Activated T-helper 1 cell treated with anti-CD3 and anti-CD28 coated beads, Interleukin-12 subunit alpha, Interleukin-12 subunit beta, Interleukin-2, Interleukin-4 antibody, amounts not matched to agents 30 ng/mL and 10 ng/mL and 1 ng/mL, durations not matched to agents 14 hours and 24 hours and 36 hours (primary cell): ENCODE data around the gene TXNL1. TPM values are rescaled to one million over a fixed set of nuclear protein-coding genes. Genes with fewer than 3 reads are reported as not detected.
"Not testable (repeated sequence)": the region's sequence is repeated elsewhere in the genome, so short reads cannot be mapped to it uniquely, and the experiment has no call there.

Source experiments
- DNase-seq: peaks from one replicate; pipeline ENCODE4 v3.0.0; 2021; ENCODE audit warnings: low spot score
- H3K27ac Mint-ChIP-seq: one replicate; pipeline ENCODE4 v1.8.0; 2021; ENCODE audit warnings: mild to moderate bottlenecking, mixed read lengths
- H3K27me3 Mint-ChIP-seq: one replicate; pipeline ENCODE4 v1.8.0; 2022; ENCODE audit warnings: mild to moderate bottlenecking, moderate library complexity, mixed read lengths; ENCODE audit not compliant: insufficient read depth
- H3K36me3 Mint-ChIP-seq: one replicate; pipeline ENCODE4 v1.8.0; 2021; ENCODE audit warnings: low read depth, mixed read lengths
- H3K4me1 Mint-ChIP-seq: one replicate; pipeline ENCODE4 v1.8.0; 2021; ENCODE audit warnings: low read depth, mixed read lengths
- H3K4me3 Mint-ChIP-seq: one replicate; pipeline ENCODE4 v1.8.0; 2021; ENCODE audit warnings: mild to moderate bottlenecking, moderate library complexity, mixed read lengths
- H3K9me3 Mint-ChIP-seq: one replicate; pipeline ENCODE4 v1.8.0; 2021; ENCODE audit warnings: mixed read lengths
- intact Hi-C: fragments of 100-400 bp; cut with micrococcal nuclease; formaldehyde crosslinking; loops from one replicate; pipeline ENCODE4 v1.15.1; 2024
- total RNA-seq: library from RNA; stranded (reverse); gene quantifications from 2 replicates; pipeline ENCODE4 v1.2.3, GENCODE V29; 2022

TXNL1 gene
- total RNA-seq, 1 donor from 2014 or later, result 94.2 TPM

GRCh38 chr18:56575819-56576663 lies 62.4 kb downstream of the TXNL1 start:
- DNase-seq, result no peak

GRCh38 chr18:56574861-56575260 lies 63.5 kb downstream of the TXNL1 start:
- Mint-ChIP-seq H3K36me3 (no peaks in the 10 kb centered on the region), H3K9me3 (no peaks in the 10 kb centered on the region), H3K27ac (no peak overlapping the region), H3K4me1 (no peaks in the 10 kb centered on the region), H3K4me3 (no peak overlapping the region), H3K27me3 (peaks cover 16% of the 10 kb centered on the region)
- DNase-seq, result no peak
- intact Hi-C loops, result loop anchor here (10.0 kb wide), 1 partner anchor 1190 kb away; no protein-coding TSS in a partner anchor

More at GRCh38 chr18:56575819-56576663, 62.4 kb downstream of the TXNL1 start:
- H3K27ac Mint-ChIP-seq, result no peak overlapping the region
- intact Hi-C loops, result loop anchor here (1.0 to 10.0 kb wide), 4 partner anchors 1161 to 1341 kb away; no protein-coding TSS in a partner anchor
- no peak overlapping the region for H3K4me3 Mint-ChIP-seq
- H3K4me1 Mint-ChIP-seq, result no peaks in the 10 kb centered on the region
- peaks cover 11% of the 10 kb centered on the region for H3K27me3 Mint-ChIP-seq
- H3K36me3 Mint-ChIP-seq, result no peaks in the 10 kb centered on the region
- no peaks in the 10 kb centered on the region for H3K9me3 Mint-ChIP-seq

- not testable (repeated sequence) for DNase-seq, H3K4me3 Mint-ChIP-seq, H3K27ac Mint-ChIP-seq, H3K9me3 Mint-ChIP-seq, H3K4me1 Mint-ChIP-seq, H3K36me3 Mint-ChIP-seq, H3K27me3 Mint-ChIP-seq
- intact Hi-C loops, result loop anchor here (10.0 kb wide), 1 partner anchor 1187 kb away; no protein-coding TSS in a partner anchor
These were observed 66.1 kb downstream of the TXNL1 start for GRCh38 chr18:56572267-56572666.

GRCh38 chr18:56570978-56571377 lies 67.4 kb downstream of the TXNL1 start:
- H3K4me1 Mint-ChIP-seq, result no peaks in the 10 kb centered on the region
- no peaks in the 10 kb centered on the region for H3K9me3 Mint-ChIP-seq
- peaks cover 11% of the 10 kb centered on the region for H3K27me3 Mint-ChIP-seq
- no peaks in the 10 kb centered on the region for H3K36me3 Mint-ChIP-seq
- H3K4me3 Mint-ChIP-seq, result no peak overlapping the region
- intact Hi-C loops, result loop anchor here (10.0 kb wide), 1 partner anchor 1186 kb away; no protein-coding TSS in a partner anchor
- DNase-seq, result no peak
- no peak overlapping the region for H3K27ac Mint-ChIP-seq

GRCh38 chr18:56569416-56569815 lies 69.0 kb downstream of the TXNL1 start:
- Mint-ChIP-seq H3K9me3 (no peaks in the 10 kb centered on the region), H3K27ac (no peak overlapping the region), H3K4me1 (no peaks in the 10 kb centered on the region), H3K36me3 (no peaks in the 10 kb centered on the region), H3K27me3 (peaks cover 11% of the 10 kb centered on the region), H3K4me3 (no peak overlapping the region)
- intact Hi-C loops, result no loop called here
- no peak for DNase-seq

- no peaks in the 10 kb centered on the region for H3K9me3 Mint-ChIP-seq
- H3K4me1 Mint-ChIP-seq, result no peaks in the 10 kb centered on the region
- H3K27ac Mint-ChIP-seq, result no peak overlapping the region
- intact Hi-C loops, result no loop called here
- H3K4me3 Mint-ChIP-seq, result no peak overlapping the region
- peaks cover 11% of the 10 kb centered on the region for H3K27me3 Mint-ChIP-seq
- H3K36me3 Mint-ChIP-seq, result no peaks in the 10 kb centered on the region
- no peak for DNase-seq
These were observed 69.4 kb downstream of the TXNL1 start for GRCh38 chr18:56568986-56569385.

GRCh38 chr18:56565551-56566345 lies 72.6 kb downstream of the TXNL1 start:
- H3K4me1 Mint-ChIP-seq, result no peaks in the 10 kb centered on the region
- intact Hi-C loops, result no loop called here
- no peak overlapping the region for H3K27ac Mint-ChIP-seq
- H3K4me3 Mint-ChIP-seq, result no peak overlapping the region
- no peak for DNase-seq
- no peaks in the 10 kb centered on the region for H3K36me3 Mint-ChIP-seq
- no peaks in the 10 kb centered on the region for H3K9me3 Mint-ChIP-seq
- H3K27me3 Mint-ChIP-seq, result peaks cover 10% of the 10 kb centered on the region

GRCh38 chr18:56565046-56565445 lies 73.3 kb downstream of the TXNL1 start:
- Mint-ChIP-seq H3K27ac (no peak overlapping the region), H3K36me3 (no peaks in the 10 kb centered on the region)

GRCh38 chr18:56563568-56563967 lies 74.8 kb downstream of the TXNL1 start:
- H3K4me3 Mint-ChIP-seq, result no peak overlapping the region
- no peaks in the 10 kb centered on the region for H3K9me3 Mint-ChIP-seq
- H3K27ac Mint-ChIP-seq, result no peak overlapping the region
- H3K27me3 Mint-ChIP-seq, result peaks cover 10% of the 10 kb centered on the region
- no peaks in the 10 kb centered on the region for H3K36me3 Mint-ChIP-seq
- H3K4me1 Mint-ChIP-seq, result no peaks in the 10 kb centered on the region
- no peak for DNase-seq
- intact Hi-C loops, result no loop called here

More at GRCh38 chr18:56565046-56565445, 73.3 kb downstream of the TXNL1 start:
- DNase-seq, result no peak
- no peaks in the 10 kb centered on the region for H3K4me1 Mint-ChIP-seq
- no peak overlapping the region for H3K4me3 Mint-ChIP-seq
- H3K9me3 Mint-ChIP-seq, result no peaks in the 10 kb centered on the region
- peaks cover 8% of the 10 kb centered on the region for H3K27me3 Mint-ChIP-seq
- intact Hi-C loops, result no loop called here

- no peak overlapping the region for H3K4me3 Mint-ChIP-seq
- no peaks in the 10 kb centered on the region for H3K4me1 Mint-ChIP-seq
- H3K27ac Mint-ChIP-seq, result no peak overlapping the region
- intact Hi-C loops, result no loop called here
- peaks cover 10% of the 10 kb centered on the region for H3K27me3 Mint-ChIP-seq
- DNase-seq, result no peak
- H3K9me3 Mint-ChIP-seq, result no peaks in the 10 kb centered on the region
- no peaks in the 10 kb centered on the region for H3K36me3 Mint-ChIP-seq
These were observed 75.9 kb downstream of the TXNL1 start for GRCh38 chr18:56562479-56562878.

GRCh38 chr18:56560992-56561391 lies 77.4 kb downstream of the TXNL1 start:
- Mint-ChIP-seq H3K4me3 (no peak overlapping the region), H3K4me1 (no peaks in the 10 kb centered on the region)
- no peak for DNase-seq

GRCh38 chr18:56559044-56559443 lies 79.3 kb downstream of the TXNL1 start:
- H3K4me3 Mint-ChIP-seq, result no peak overlapping the region
- H3K36me3 Mint-ChIP-seq, result no peaks in the 10 kb centered on the region
- intact Hi-C loops, result no loop called here
- no peaks in the 10 kb centered on the region for H3K9me3 Mint-ChIP-seq
- no peak for DNase-seq
- H3K27ac Mint-ChIP-seq, result no peak overlapping the region
- H3K27me3 Mint-ChIP-seq, result peaks cover 7% of the 10 kb centered on the region
- no peaks in the 10 kb centered on the region for H3K4me1 Mint-ChIP-seq

More at GRCh38 chr18:56560992-56561391, 77.4 kb downstream of the TXNL1 start:
- H3K36me3 Mint-ChIP-seq, result no peaks in the 10 kb centered on the region
- H3K9me3 Mint-ChIP-seq, result no peaks in the 10 kb centered on the region
- no peak overlapping the region for H3K27ac Mint-ChIP-seq
- H3K27me3 Mint-ChIP-seq, result peaks cover 7% of the 10 kb centered on the region
- intact Hi-C loops, result no loop called here

- intact Hi-C loops, result no loop called here
These were observed 81.5 kb downstream of the TXNL1 start for GRCh38 chr18:56556907-56557306.

More at GRCh38 chr18:56556907-56557306, 81.5 kb downstream of the TXNL1 start:
- H3K9me3 Mint-ChIP-seq, result no peaks in the 10 kb centered on the region
- no peak overlapping the region for H3K27ac Mint-ChIP-seq
- DNase-seq, result no peak
- no peaks in the 10 kb centered on the region for H3K36me3 Mint-ChIP-seq
- no peaks in the 10 kb centered on the region for H3K4me1 Mint-ChIP-seq
- no peak overlapping the region for H3K4me3 Mint-ChIP-seq
- peaks cover 6% of the 10 kb centered on the region for H3K27me3 Mint-ChIP-seq
